MM.1S (cell line): ENCODE results near the gene MOB1A.

Experiments used
- EZH2 ChIP-seq: fragments of 300-600 bp; sonication (generic); optimal IDR thresholded peaks from 2 replicates; pipeline ENCODE3; 2017; ENCODE audit warnings: low read depth, mild to moderate bottlenecking, antibody characterized with exemption, low read length, mixed read lengths
- EZH2phosphoT487 ChIP-seq: fragments of 300-600 bp; sonication (generic); IDR thresholded peaks from 2 replicates; pipeline ENCODE4 v1.6.1; 2018; ENCODE audit warnings: antibody characterized with exemption, low read length
- TF ChIP-seq, protein P1 (sequence below): fragments of 300-600 bp; sonication (generic); IDR thresholded peaks from 2 replicates; pipeline ENCODE4 v1.5.1; 2016; ENCODE audit warnings: antibody characterized with exemption, low read length, mixed read lengths

GRCh38 chr2:74178211-74179062 lies at the start of gene MOB1A:
- TF ChIP-seq, protein P1, sequence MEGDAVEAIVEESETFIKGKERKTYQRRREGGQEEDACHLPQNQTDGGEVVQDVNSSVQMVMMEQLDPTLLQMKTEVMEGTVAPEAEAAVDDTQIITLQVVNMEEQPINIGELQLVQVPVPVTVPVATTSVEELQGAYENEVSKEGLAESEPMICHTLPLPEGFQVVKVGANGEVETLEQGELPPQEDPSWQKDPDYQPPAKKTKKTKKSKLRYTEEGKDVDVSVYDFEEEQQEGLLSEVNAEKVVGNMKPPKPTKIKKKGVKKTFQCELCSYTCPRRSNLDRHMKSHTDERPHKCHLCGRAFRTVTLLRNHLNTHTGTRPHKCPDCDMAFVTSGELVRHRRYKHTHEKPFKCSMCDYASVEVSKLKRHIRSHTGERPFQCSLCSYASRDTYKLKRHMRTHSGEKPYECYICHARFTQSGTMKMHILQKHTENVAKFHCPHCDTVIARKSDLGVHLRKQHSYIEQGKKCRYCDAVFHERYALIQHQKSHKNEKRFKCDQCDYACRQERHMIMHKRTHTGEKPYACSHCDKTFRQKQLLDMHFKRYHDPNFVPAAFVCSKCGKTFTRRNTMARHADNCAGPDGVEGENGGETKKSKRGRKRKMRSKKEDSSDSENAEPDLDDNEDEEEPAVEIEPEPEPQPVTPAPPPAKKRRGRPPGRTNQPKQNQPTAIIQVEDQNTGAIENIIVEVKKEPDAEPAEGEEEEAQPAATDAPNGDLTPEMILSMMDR: no peak
- TF ChIP-seq EZH2: no peak
- no peak for TF ChIP-seq EZH2phosphoT487
